ENCODE data around the gene FGGY. TPM values are rescaled to one million over a fixed set of nuclear protein-coding genes. Genes with fewer than 3 reads are reported as not detected.

Gene FGGY
- total RNA-seq, 1 experiment from 2014 or later, result 12.0 TPM

GRCh38 chr1:59486615-59487014 lies 189.7 kb downstream of the FGGY start:
- DNase-seq (ENCODE audit: low spot score) (no peak), ATAC-seq (no peak)
- TF ChIP-seq USF2 (CRISPR knock-in tag; IDR thresholded peaks at IDR 0.05) (no peak), CTCF (IDR thresholded peaks at IDR 0.05) (no peak), SOX15 (CRISPR knock-in tag; IDR thresholded peaks at IDR 0.05) (no peak), RELA (CRISPR knock-in tag; IDR thresholded peaks at IDR 0.05; ENCODE audit: borderline replicate concordance) (no peak), SP1 (CRISPR knock-in tag; conservative IDR thresholded peaks at IDR 0.05) (no peak), AR (CRISPR knock-in tag; IDR thresholded peaks at IDR 0.05) (no peak), ERG (CRISPR knock-in tag; IDR thresholded peaks at IDR 0.05) (no peak), NFE2L1 (CRISPR knock-in tag; IDR thresholded peaks at IDR 0.05) (no peak), NR3C1 (CRISPR knock-in tag; conservative IDR thresholded peaks at IDR 0.05; ENCODE audit: low read depth) (no peak), GABPB1 (CRISPR knock-in tag; IDR thresholded peaks at IDR 0.05) (no peak), MAX (CRISPR knock-in tag; IDR thresholded peaks at IDR 0.05) (no peak), ZNF423 (CRISPR knock-in tag; IDR thresholded peaks at IDR 0.05) (no peak)
- ChIA-PET POLR2A (no interaction called here), CTCF (no interaction called here)
- peaks cover 2% of the 10 kb centered on the region; the same call in 1 of the 2 replicates for H3K4me1 Mint-ChIP-seq
- no peaks in the 10 kb centered on the region for H3K36me3 Mint-ChIP-seq
- no peaks in the 10 kb centered on the region for H3K27me3 Mint-ChIP-seq (ENCODE audit: low read depth)
- no peak overlapping the region for H3K4me3 Mint-ChIP-seq
- peaks cover 7% of the 10 kb centered on the region for H3K9me3 Mint-ChIP-seq
- H3K27ac Mint-ChIP-seq, result no peak overlapping the region

GRCh38 chr1:59487335-59488031 lies 190.6 kb downstream of the FGGY start:
- ATAC-seq, result no peak
- ChIA-PET CTCF (no interaction called here), POLR2A (no interaction called here)
- peaks cover 2% of the 10 kb centered on the region; the same call in 1 of the 2 replicates for H3K4me1 Mint-ChIP-seq
- TF ChIP-seq CBFB (CRISPR knock-in tag; IDR thresholded peaks at IDR 0.05; ENCODE audit: low read depth), result no peak
- no peak for TF ChIP-seq STAT6 (CRISPR knock-in tag; conservative IDR thresholded peaks at IDR 0.05; ENCODE audit: low read depth)
- TF ChIP-seq PRDM15 (CRISPR knock-in tag; IDR thresholded peaks at IDR 0.05), result no peak
- TF ChIP-seq ATF1 (CRISPR knock-in tag; IDR thresholded peaks at IDR 0.05), result no peak
- TF ChIP-seq MAX (CRISPR knock-in tag; IDR thresholded peaks at IDR 0.05), result no peak
- no peaks in the 10 kb centered on the region for H3K36me3 Mint-ChIP-seq
- H3K9me3 Mint-ChIP-seq, result peaks cover 14% of the 10 kb centered on the region
- no peak for DNase-seq (ENCODE audit: low spot score)
- no peaks in the 10 kb centered on the region for H3K27me3 Mint-ChIP-seq (ENCODE audit: low read depth)
- H3K27ac Mint-ChIP-seq, result no peak overlapping the region
- H3K4me3 Mint-ChIP-seq, result no peak overlapping the region

Data from WTC11 (cell line).